Heart left ventricle (tissue), 16 donors: Measurements from ENCODE around the gene EFNB1. TPM values are rescaled to one million over a fixed set of nuclear protein-coding genes. Genes with fewer than 3 reads are reported as not detected.

ENCODE experiments used
- ATAC-seq, 4 donors: fragments of 200-7000 bp; cut with Tn5 transposase; one replicate each; pipeline ENCODE4 v1.9.1; 2020 to 2022; ENCODE audit warnings: moderate library complexity in 4 of 4, mild to moderate bottlenecking in 3 of 4, moderate number of reproducible peaks in 1 of 4
- DNase-seq, 5 donors: peaks; one replicate each; pipeline ENCODE4 v3.0.0-alpha.2; 2020
- H3K27ac ChIP-seq, 12 donors: fragments of 200-600 bp; sonication (generic) in 4 of 12; one replicate each; pipeline versions ENCODE4 v1.5.0 to v1.8.0; 2016 to 2022; ENCODE audit warnings: mild to moderate bottlenecking in 2 of 12
- H3K27me3 ChIP-seq, 9 donors: fragments of 200-600 bp; sonication (generic) in 2 of 9; one replicate each; pipeline versions ENCODE4 v1.5.1 to v1.8.0; 2016 to 2022; ENCODE audit warnings: mild to moderate bottlenecking in 3 of 9
- H3K36me3 ChIP-seq, 9 donors: fragments of 200-600 bp; sonication (generic) in 2 of 9; one replicate each; pipeline versions ENCODE4 v1.5.0 to v1.8.0; 2018 to 2022; ENCODE audit warnings: mild to moderate bottlenecking in 2 of 9
- H3K4me1 ChIP-seq, 12 donors: fragments of 200-600 bp; sonication (generic) in 4 of 12; one replicate each; pipeline versions ENCODE4 v1.5.0 to v1.8.0; 2016 to 2022; ENCODE audit warnings: mild to moderate bottlenecking in 3 of 12
- H3K4me3 ChIP-seq, 12 donors: fragments of 200-600 bp; sonication (generic) in 4 of 12; one replicate each; pipeline versions ENCODE4 v1.5.0 to v1.8.0; 2017 to 2022; ENCODE audit warnings: mild to moderate bottlenecking in 9 of 12, moderate library complexity in 4 of 12
- H3K9me3 ChIP-seq, 12 donors: fragments of 200-600 bp; sonication (generic) in 4 of 12; one replicate each; pipeline versions ENCODE4 v1.5.0 to v1.8.0; 2016 to 2022; ENCODE audit warnings: mild to moderate bottlenecking in 1 of 12
- POLR2A ChIP-seq, 2 donors: fragments of 450-650 bp; IDR thresholded peaks; one replicate each; pipeline ENCODE4 v1.6.1; 2017; ENCODE audit warnings: antibody characterized with exemption in 2 of 2, mild to moderate bottlenecking in 2 of 2, moderate library complexity in 2 of 2
- WGBS, 4 donors: extraction: QIAGEN DNeasy Blood & Tissue Kit in 2 of 4; methylation state at CpG; one replicate each; pipeline versions ENCODE4 v1.1.5 to v1.1.7; 2013 to 2018; 5-methylcytosine and 5-hydroxymethylcytosine counted together
- intact Hi-C, 10 donors: fragments of 100-400 bp; cut with DNase I; formaldehyde crosslinking; loops; one replicate each; pipeline versions ENCODE4 v1.11.1 to v1.14.2; 2022
- polyA plus RNA-seq, 2 donors: library from polyadenylated mRNA; stranded (reverse); fragments of 200-250 nt; gene quantifications; one replicate each; pipeline ENCODE4 v1.2.3, GENCODE V29; 2013
- total RNA-seq, 9 donors: library from RNA; depleted of rRNA in 2 of 9; stranded (reverse); fragments of >200 nt in 2 of 9; fragmentation: NEBNext Ultra II Directional in 3 of 9; extraction: Animal tissue kit (Norgen Biotek cat#: 25700) in 3 of 9; gene quantifications; one replicate each; pipeline versions ENCODE4 v1.1.0 to v1.2.4, GENCODE V29; 2016 to 2023
- TF ChIP-seq, protein P1 (sequence below), 12 donors: fragments of 200-600 bp; sonication (generic) in 4 of 12; IDR thresholded peaks; one replicate each; pipeline versions ENCODE4 v1.5.0 to v1.8.0; 2018 to 2022; ENCODE audit warnings: antibody characterized with exemption in 12 of 12, mild to moderate bottlenecking in 5 of 12
- donor health status: ischemic (EF 13 %, LVEDD 7.1; RV severe dilation, severe dysfunction).
- donor health status: healthy with polysubstance abuse.
- donor health status: DM: no; HTN: yes; CAD: no.
- donor health status: DM: no; HTN: no; CAD: no.
- donor health status: ischemic (EF 25% LVEDD 6.9; RV normal size, moderate dysfunction).
- donor health status: ischemic (EF 25% LVEDD 5.7; RV mildly dilated, moderate dysfunction).
- donor health status: healthy.
- donor health status: DM: yes; HTN: yes; CAD: no.
- donor health status: ischemic (EF 35%, LVEDD 5.7; RV mildly dilated, moderate dysfunction).
- donor health status: nonischemic (EF 11% LVEDD 7.7; RV severe dilation, severe dysfunction).
- donor health status: DM: yes; HTN: yes; CAD: no.
- donor health status: PGD.
- donor health status: ischemic (EF 29% LVEDD 5.4; RV normal size, mild dysfunction).
- donor health status: nonischemic (EF 23%, LVEDD 6.1; RV moderate dilation, normal function).

The EFNB1 gene
- total and polyA plus RNA-seq, 11 donors: 15.9 to 78.8 (median 25.4) TPM

DNA sequence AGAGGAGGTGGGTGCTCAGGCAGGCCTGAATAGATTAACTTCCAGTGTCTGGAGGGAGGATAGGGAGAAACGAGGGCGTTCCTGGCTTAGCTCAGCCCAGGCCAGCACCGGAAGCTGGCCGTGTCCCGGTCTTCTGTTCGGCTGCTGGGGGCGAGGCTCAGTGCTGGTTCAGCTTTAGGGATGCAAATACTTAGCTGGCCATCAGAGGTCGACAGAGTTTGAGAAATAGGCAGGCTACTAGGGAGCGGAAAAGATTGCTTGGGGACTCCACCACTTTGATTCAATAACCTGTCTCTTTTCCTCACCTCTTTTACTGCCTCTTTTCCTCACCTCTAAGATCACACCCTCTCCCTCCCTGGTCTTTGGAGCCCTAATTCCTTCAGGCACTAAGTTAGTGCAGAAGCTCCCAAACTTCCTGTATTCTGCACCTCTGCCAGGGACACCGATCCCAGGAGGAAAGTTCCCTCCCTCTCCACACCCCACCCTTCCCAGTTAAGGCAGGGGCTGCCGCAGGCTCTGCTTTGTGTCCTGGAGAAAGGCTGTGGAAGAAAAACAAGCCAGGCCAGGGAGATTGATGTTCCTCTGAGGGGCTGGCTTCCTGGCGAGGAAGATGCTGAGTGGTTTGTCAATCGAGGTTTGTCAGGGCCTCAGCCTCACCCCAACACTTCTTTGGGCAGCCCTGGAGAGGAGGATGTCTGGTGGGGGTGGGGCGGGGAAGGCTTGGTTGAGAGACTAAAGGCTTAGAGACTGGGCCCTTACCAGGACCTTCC lies 6.0 kb upstream of the EFNB1 start:
- no peak for TF ChIP-seq POLR2A (IDR thresholded peaks at IDR 0.05)
- TF ChIP-seq, protein P1, sequence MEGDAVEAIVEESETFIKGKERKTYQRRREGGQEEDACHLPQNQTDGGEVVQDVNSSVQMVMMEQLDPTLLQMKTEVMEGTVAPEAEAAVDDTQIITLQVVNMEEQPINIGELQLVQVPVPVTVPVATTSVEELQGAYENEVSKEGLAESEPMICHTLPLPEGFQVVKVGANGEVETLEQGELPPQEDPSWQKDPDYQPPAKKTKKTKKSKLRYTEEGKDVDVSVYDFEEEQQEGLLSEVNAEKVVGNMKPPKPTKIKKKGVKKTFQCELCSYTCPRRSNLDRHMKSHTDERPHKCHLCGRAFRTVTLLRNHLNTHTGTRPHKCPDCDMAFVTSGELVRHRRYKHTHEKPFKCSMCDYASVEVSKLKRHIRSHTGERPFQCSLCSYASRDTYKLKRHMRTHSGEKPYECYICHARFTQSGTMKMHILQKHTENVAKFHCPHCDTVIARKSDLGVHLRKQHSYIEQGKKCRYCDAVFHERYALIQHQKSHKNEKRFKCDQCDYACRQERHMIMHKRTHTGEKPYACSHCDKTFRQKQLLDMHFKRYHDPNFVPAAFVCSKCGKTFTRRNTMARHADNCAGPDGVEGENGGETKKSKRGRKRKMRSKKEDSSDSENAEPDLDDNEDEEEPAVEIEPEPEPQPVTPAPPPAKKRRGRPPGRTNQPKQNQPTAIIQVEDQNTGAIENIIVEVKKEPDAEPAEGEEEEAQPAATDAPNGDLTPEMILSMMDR (IDR thresholded peaks at IDR 0.05): peak; percentile 34 to 70 (median 64)
- intact Hi-C loops: loop anchor here in 8 of 10 donors (1.0 to 10.0 kb wide), 11 partner anchors 212 to 1274 kb away; partner anchors contain the start of gene PJA1 (in 2 of the 8)
- no peaks in the 10 kb centered on the region for H3K36me3 ChIP-seq
- H3K27ac ChIP-seq: no peak overlapping the region
- peak in 4 of 5 donors; percentile 40 to 62 (median 54) for DNase-seq
- peaks cover 0 to 25% (median 0%) of the 10 kb centered on the region in 9 donors for H3K27me3 ChIP-seq
- no peaks in the 10 kb centered on the region for H3K9me3 ChIP-seq
- ATAC-seq: peak; percentile 49 to 90 (median 86)
- WGBS, 4 donors: 17 to 30% (median 24%) methylated on average over 14 of the region's 14 CpGs
- peaks cover 0 to 5% (median 0%) of the 10 kb centered on the region in 12 donors for H3K4me1 ChIP-seq
- no peak overlapping the region for H3K4me3 ChIP-seq

- intact Hi-C loops: loop anchor here in 8 of 10 donors (2.0 to 10.0 kb wide), 11 partner anchors 211 to 1274 kb away; partner anchors contain the start of gene PJA1 (in 2 of the 8)
- no peaks in the 10 kb centered on the region for H3K36me3 ChIP-seq
- 62 to 86% (median 78%) methylated on average over 8 to 10 of the region's 10 CpGs for WGBS, 4 donors
- peaks cover 0 to 25% (median 0%) of the 10 kb centered on the region in 9 donors for H3K27me3 ChIP-seq
- no peak overlapping the region for H3K4me3 ChIP-seq
- DNase-seq (no peak), ATAC-seq (no peak)
- H3K4me1 ChIP-seq: peaks cover 0 to 5% (median 0%) of the 10 kb centered on the region in 12 donors
- no peak for TF ChIP-seq POLR2A (IDR thresholded peaks at IDR 0.05)
- H3K9me3 ChIP-seq: no peaks in the 10 kb centered on the region
- H3K27ac ChIP-seq: no peak overlapping the region
These were observed 5.2 kb upstream of the EFNB1 start for GRCh38 chrX:68823413-68824151.

DNA sequence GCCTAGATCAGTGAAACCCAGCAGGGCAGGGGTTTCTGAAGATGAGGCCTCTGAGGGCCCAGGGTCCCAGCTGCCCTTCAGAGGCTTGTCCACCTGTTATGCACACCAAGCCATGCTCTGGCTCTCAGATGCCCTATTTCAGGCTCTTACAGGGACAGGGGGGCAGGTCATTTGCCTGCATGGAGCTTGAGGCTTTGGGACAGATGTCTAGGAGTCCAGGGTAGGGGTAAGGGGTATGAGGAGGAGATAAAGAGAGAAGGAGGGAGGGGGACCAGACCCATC lies 4.7 kb upstream of the EFNB1 start:
- intact Hi-C loops: loop anchor here in 7 of 10 donors (2.0 to 10.0 kb wide), 9 partner anchors 211 to 1273 kb away; partner anchors contain the start of gene PJA1 (in 2 of the 7)
- peaks cover 0 to 25% (median 0%) of the 10 kb centered on the region in 9 donors for H3K27me3 ChIP-seq

DNA sequence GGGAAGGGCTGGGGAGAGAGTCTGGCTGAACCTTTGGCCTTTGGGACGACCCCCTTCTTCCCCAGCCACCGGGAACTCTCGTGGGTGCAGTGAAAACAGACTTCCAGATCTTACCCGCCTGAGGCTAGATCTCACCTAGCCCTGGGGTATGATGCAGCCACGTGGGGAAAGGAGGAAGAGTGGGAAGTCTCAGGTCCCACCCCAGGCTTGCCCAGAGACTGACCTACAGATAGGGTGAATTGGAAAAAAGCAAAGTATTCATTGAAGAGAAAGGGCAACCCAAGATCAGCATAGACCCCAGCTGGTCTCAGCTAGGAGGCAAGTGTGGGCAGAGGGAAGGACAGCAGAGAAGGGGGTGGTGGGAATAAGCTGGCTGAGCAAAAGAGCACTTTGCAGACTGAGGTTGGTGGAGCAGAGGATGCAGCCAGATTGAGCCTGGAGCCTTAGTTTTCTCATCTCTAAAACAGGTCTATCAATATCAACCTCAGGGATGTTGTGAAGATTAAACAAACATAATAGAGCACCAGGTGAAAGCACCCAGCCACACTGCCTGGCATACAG lies 4.2 kb upstream of the EFNB1 start:
- ATAC-seq (no peak), DNase-seq (no peak)
- Histone ChIP-seq H3K27me3 (peaks cover 0 to 25% (median 0%) of the 10 kb centered on the region in 9 donors), H3K4me3 (no peak overlapping the region), H3K4me1 (peaks cover 0 to 5% (median 0%) of the 10 kb centered on the region in 12 donors), H3K36me3 (no peaks in the 10 kb centered on the region), H3K9me3 (no peaks in the 10 kb centered on the region), H3K27ac (no peak overlapping the region)
- intact Hi-C loops: loop anchor here (2.0 to 10.0 kb wide), 15 partner anchors 73 to 1273 kb away; partner anchors contain the start of gene PJA1 (in 2 of the 10)
- TF ChIP-seq, protein P1 (IDR thresholded peaks at IDR 0.05): no peak
- no peak for TF ChIP-seq POLR2A (IDR thresholded peaks at IDR 0.05)
- 51 to 79% (median 68%) methylated on average over 4 to 5 of the region's 5 CpGs for WGBS, 4 donors

More for the DNA sequence above, 4.7 kb upstream of the EFNB1 start:
- Histone ChIP-seq H3K36me3 (no peaks in the 10 kb centered on the region), H3K27ac (no peak overlapping the region), H3K4me1 (peaks cover 0 to 5% (median 0%) of the 10 kb centered on the region in 12 donors), H3K9me3 (no peaks in the 10 kb centered on the region), H3K4me3 (no peak overlapping the region)
- no peak for ATAC-seq
- no peak for TF ChIP-seq POLR2A (IDR thresholded peaks at IDR 0.05)
- TF ChIP-seq, protein P1 (IDR thresholded peaks at IDR 0.05): no peak
- no peak for DNase-seq
